Measurements from ENCODE around the gene PROC. TPM values are rescaled to one million over a fixed set of nuclear protein-coding genes. Genes with fewer than 3 reads are reported as not detected.

Gene PROC
- total and polyA plus RNA-seq, 2 of the 4 experiments (the other 2 are of a cell fraction), result 0.07 TPM; not detected in 1

- H2BK5ac ChIP-seq (ENCODE audit: low read depth, low read length, poor library complexity, severe bottlenecking), result no peak overlapping the region
- peaks cover 12 to 76% of the 10 kb centered on the region in 2 experiments; a peak in 3 of 4 replicates for H3K79me1 ChIP-seq (ENCODE audit: low read depth in 1 of 2, low read length in 2 of 2)
- no peaks in the 10 kb centered on the region; the same call in none of the 2 replicates for H3K9me3 ChIP-seq (ENCODE audit: control insufficient read depth, insufficient read depth, low read length)
- POLR2A ChIA-PET (ENCODE audit: unreplicated experiment), result no interaction called here
- H3K36me3 ChIP-seq (ENCODE audit: control insufficient read depth, insufficient read depth, low read length), result 0 out of 2 replicates have a peak, but pooled peaks cover 2% of the 10 kb centered on the region
- H2AK9ac ChIP-seq (replicated peaks; ENCODE audit: low read depth, low read length, poor library complexity), result no peak overlapping the region
- no peak overlapping the region for H2BK15ac ChIP-seq (ENCODE audit: low read depth, low read length)
- no peak overlapping the region for H2AFZ ChIP-seq (replicated peaks; ENCODE audit: low read length, poor library complexity)
- in situ Hi-C loops (cut with MboI; ENCODE audit: low sequenced_read_pairs), result no loop called here
- H3K14ac ChIP-seq (replicated peaks; ENCODE audit: low read depth, low read length), result no peak overlapping the region
- H3K4me2 ChIP-seq (ENCODE audit: low read depth, low read length), result no peak overlapping the region
- no peak overlapping the region for H2BK120ac ChIP-seq (ENCODE audit: low read depth, low read length)
- no peak overlapping the region for H3K9ac ChIP-seq (ENCODE audit: low read depth, low read length)
- no peak overlapping the region for H3K18ac ChIP-seq (ENCODE audit: low read depth, low read length)
- H4K8ac ChIP-seq (ENCODE audit: low read depth in 2 of 2, low read length in 2 of 2), result no peak overlapping the region
- H3K27ac ChIP-seq (ENCODE audit: insufficient read depth, low read length), result no peak overlapping the region
- H3K23ac ChIP-seq (ENCODE audit: low read depth, low read length), result no peak overlapping the region
- H2AK5ac ChIP-seq (ENCODE audit: low read depth, low read length), result no peak overlapping the region
- intact Hi-C loops (cut with micrococcal nuclease), result no loop called here
- H3K4me3 ChIP-seq (ENCODE audit: insufficient read depth, low read depth, low read length), result no peak overlapping the region
- no peak overlapping the region for H3K4ac ChIP-seq (ENCODE audit: low read depth, low read length)
- WGBS, 2 experiments (ENCODE audit: extremely low coverage in 2 of 2, insufficient read length in 1 of 2), result 100% methylated on average over 1 of the region's 8 CpGs; no CpG with 5 or more reads in 1 of the 2 experiments
- 0 out of 2 replicates have a peak, but pooled peaks cover 2% of the 10 kb centered on the region for H3K9me1 ChIP-seq (ENCODE audit: insufficient read depth, low read length)
- peaks cover 67% of the 10 kb centered on the region for H4K20me1 ChIP-seq (ENCODE audit: insufficient read depth, low read length)
- H4K91ac ChIP-seq (ENCODE audit: insufficient read depth, low read depth, low read length), result no peak overlapping the region
- H4K5ac ChIP-seq (ENCODE audit: low read depth, low read length), result no peak overlapping the region
- DNase-seq, result no peak
- no peak for ATAC-seq (ENCODE audit: low read depth)
- H3K27me3 ChIP-seq (ENCODE audit: control insufficient read depth, insufficient read depth, low read length), result no peaks in the 10 kb centered on the region
- no peaks in the 10 kb centered on the region; the same call in 1 of the 2 replicates for H3K4me1 ChIP-seq (ENCODE audit: control insufficient read depth, insufficient read depth, low read length)
- dilution Hi-C loops (cut with HindIII; ENCODE audit: low sequenced_read_pairs, unreplicated experiment), result no loop called here
- CTCF ChIA-PET, result interaction anchor here (1.3 kb wide), 1 partner anchor 11 kb away, joined by 5 read pairs; no protein-coding TSS in a partner anchor
- no peak overlapping the region for H3K56ac ChIP-seq (ENCODE audit: extremely low read depth, insufficient read depth, low read length)
- H2BK20ac ChIP-seq (ENCODE audit: low read depth, low read length), result no peak overlapping the region
- TF ChIP-seq RAD21 (IDR thresholded peaks at IDR 0.05; ENCODE audit: low read length) (no peak), CHD1 (IDR thresholded peaks at IDR 0.05; ENCODE audit: low read depth, low read length) (no peak), POLR2A (IDR thresholded peaks at IDR 0.05; ENCODE audit: low read depth, low read length) (no peak), MAZ (IDR thresholded peaks at IDR 0.05; ENCODE audit: borderline replicate concordance, low read depth, low read length) (no peak), MAFK (IDR thresholded peaks at IDR 0.05; ENCODE audit: low read depth, low read length) (no peak), FOS (IDR thresholded peaks at IDR 0.05; ENCODE audit: low read depth, low read length) (no peak), CEBPB (IDR thresholded peaks at IDR 0.05; ENCODE audit: low read depth, low read length) (no peak), SMC3 (IDR thresholded peaks at IDR 0.05; ENCODE audit: low read depth, low read length) (no peak), MXI1 (IDR thresholded peaks at IDR 0.05; ENCODE audit: borderline replicate concordance, low read depth, low read length) (no peak)
- TF ChIP-seq, protein P1, sequence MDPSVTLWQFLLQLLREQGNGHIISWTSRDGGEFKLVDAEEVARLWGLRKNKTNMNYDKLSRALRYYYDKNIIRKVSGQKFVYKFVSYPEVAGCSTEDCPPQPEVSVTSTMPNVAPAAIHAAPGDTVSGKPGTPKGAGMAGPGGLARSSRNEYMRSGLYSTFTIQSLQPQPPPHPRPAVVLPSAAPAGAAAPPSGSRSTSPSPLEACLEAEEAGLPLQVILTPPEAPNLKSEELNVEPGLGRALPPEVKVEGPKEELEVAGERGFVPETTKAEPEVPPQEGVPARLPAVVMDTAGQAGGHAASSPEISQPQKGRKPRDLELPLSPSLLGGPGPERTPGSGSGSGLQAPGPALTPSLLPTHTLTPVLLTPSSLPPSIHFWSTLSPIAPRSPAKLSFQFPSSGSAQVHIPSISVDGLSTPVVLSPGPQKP (IDR thresholded peaks at IDR 0.05; ENCODE audit: borderline replicate concordance, low read depth, low read length), result no peak
- no TSS peak for BruUV-seq (replicated peaks)
Observed at GRCh38 chr2:127376257-127376656, 42.0 kb upstream of the PROC start.

Data from IMR-90 (cell line).